ENCODE results near the gene PTPRD. TPM values are rescaled to one million over a fixed set of nuclear protein-coding genes. Genes with fewer than 3 reads are reported as not detected.

PTPRD gene
- total RNA-seq, 2 experiments from 2014 or later: 0.03 TPM; not detected in 1

GRCh38 chr9:9498846-9499245 lies 1114.0 kb downstream of the PTPRD start:
- Histone ChIP-seq H3K9me2 (ENCODE audit: insufficient read depth, low read length) (no peaks in the 10 kb centered on the region), H3K36me3 (ENCODE audit: insufficient read depth, low read length) (no peaks in the 10 kb centered on the region), H3K27ac (ENCODE audit: low read depth, low read length, poor library complexity, severe bottlenecking) (no peak overlapping the region), H3K4me2 (ENCODE audit: low read length) (no peak overlapping the region), H4K20me1 (ENCODE audit: insufficient read depth, low read length) (no peaks in the 10 kb centered on the region), H3K4me1 (ENCODE audit: insufficient read depth, low read length, poor library complexity, severe bottlenecking) (no peaks in the 10 kb centered on the region), H3K4me3 (ENCODE audit: low read depth, low read length, poor library complexity, severe bottlenecking) (no peak overlapping the region), H2AFZ (ENCODE audit: low read length) (no peak overlapping the region), H3K79me2 (ENCODE audit: insufficient read depth, low read depth, low read length) (no peaks in the 10 kb centered on the region), H3K9me3 (ENCODE audit: low read length) (0 out of 2 replicates have a peak, but pooled peaks cover 4% of the 10 kb centered on the region)
- intact Hi-C loops (cut with micrococcal nuclease; ENCODE audit: unreplicated experiment): no loop called here
- ChIA-PET CTCF (ENCODE audit: unreplicated experiment) (no interaction called here), POLR2A (no interaction called here)
- TF ChIP-seq CTCF (conservative IDR thresholded peaks at IDR 0.05; ENCODE audit: low read length) (no peak), EZH2phosphoT487 (IDR thresholded peaks at IDR 0.05; ENCODE audit: borderline replicate concordance, low read depth, low read length) (no peak)
- BruUV-seq (replicated peaks): no TSS peak
- no peak for DNase-seq (ENCODE audit: low spot score)

GRCh38 chr9:9498128-9498527 lies 1114.7 kb downstream of the PTPRD start:
- no peaks in the 10 kb centered on the region for H3K79me2 ChIP-seq (ENCODE audit: insufficient read depth, low read depth, low read length)
- H3K36me3 ChIP-seq (ENCODE audit: insufficient read depth, low read length): no peaks in the 10 kb centered on the region
- no TSS peak for BruUV-seq (replicated peaks)
- no peak overlapping the region for H2AFZ ChIP-seq (ENCODE audit: low read length)
- ChIA-PET POLR2A (interaction anchor here (0.6 kb wide), 1 partner anchor 100 kb away, joined by 3 read pairs; no protein-coding TSS in a partner anchor), CTCF (ENCODE audit: unreplicated experiment) (no interaction called here)
- H3K27ac ChIP-seq (ENCODE audit: low read depth, low read length, poor library complexity, severe bottlenecking): no peak overlapping the region
- 0 out of 2 replicates have a peak, but pooled peaks cover 4% of the 10 kb centered on the region for H3K9me3 ChIP-seq (ENCODE audit: low read length)
- H4K20me1 ChIP-seq (ENCODE audit: insufficient read depth, low read length): no peaks in the 10 kb centered on the region
- H3K4me2 ChIP-seq (ENCODE audit: low read length): no peak overlapping the region
- no peak for DNase-seq (ENCODE audit: low spot score)
- no peak overlapping the region for H3K4me3 ChIP-seq (ENCODE audit: low read depth, low read length, poor library complexity, severe bottlenecking)
- intact Hi-C loops (cut with micrococcal nuclease; ENCODE audit: unreplicated experiment): no loop called here
- H3K9me2 ChIP-seq (ENCODE audit: insufficient read depth, low read length): no peaks in the 10 kb centered on the region
- H3K4me1 ChIP-seq (ENCODE audit: insufficient read depth, low read length, poor library complexity, severe bottlenecking): no peaks in the 10 kb centered on the region
- TF ChIP-seq CTCF (conservative IDR thresholded peaks at IDR 0.05; ENCODE audit: low read length) (no peak), EZH2phosphoT487 (IDR thresholded peaks at IDR 0.05; ENCODE audit: borderline replicate concordance, low read depth, low read length) (no peak)

GRCh38 chr9:9494336-9494735 lies 1118.5 kb downstream of the PTPRD start:
- no TSS peak for BruUV-seq (replicated peaks)
- Histone ChIP-seq H3K9me3 (ENCODE audit: low read length) (0 out of 2 replicates have a peak, but pooled peaks cover 4% of the 10 kb centered on the region), H3K4me1 (ENCODE audit: insufficient read depth, low read length, poor library complexity, severe bottlenecking) (no peaks in the 10 kb centered on the region), H3K4me2 (ENCODE audit: low read length) (no peak overlapping the region), H3K79me2 (ENCODE audit: insufficient read depth, low read depth, low read length) (no peaks in the 10 kb centered on the region), H2AFZ (ENCODE audit: low read length) (no peak overlapping the region), H3K4me3 (ENCODE audit: low read depth, low read length, poor library complexity, severe bottlenecking) (no peak overlapping the region), H3K9me2 (ENCODE audit: insufficient read depth, low read length) (no peaks in the 10 kb centered on the region), H4K20me1 (ENCODE audit: insufficient read depth, low read length) (no peaks in the 10 kb centered on the region), H3K27ac (ENCODE audit: low read depth, low read length, poor library complexity, severe bottlenecking) (no peak overlapping the region), H3K36me3 (ENCODE audit: insufficient read depth, low read length) (no peaks in the 10 kb centered on the region)
- intact Hi-C loops (cut with micrococcal nuclease; ENCODE audit: unreplicated experiment): no loop called here
- no peak for DNase-seq (ENCODE audit: low spot score)
- TF ChIP-seq EZH2phosphoT487 (IDR thresholded peaks at IDR 0.05; ENCODE audit: borderline replicate concordance, low read depth, low read length) (no peak), CTCF (conservative IDR thresholded peaks at IDR 0.05; ENCODE audit: low read length) (no peak)
- CTCF ChIA-PET (ENCODE audit: unreplicated experiment): no interaction called here
- POLR2A ChIA-PET: no interaction called here

Measured in OCI-LY7 (cell line).